22Rv1 (cell line): ENCODE data around the gene AEBP1.

Experiments
- H3K27ac ChIP-seq: fragments of 450-650 bp; 2 replicates; pipeline ENCODE4 v1.5.1; 2017
- CTCF ChIP-seq: fragments of 450-650 bp; IDR thresholded peaks from 2 replicates; pipeline ENCODE4 v1.5.1; 2017; ENCODE audit warnings: mild to moderate bottlenecking
- ZFX ChIP-seq: fragments of 450-650 bp; IDR thresholded peaks from 2 replicates; pipeline ENCODE4 v1.6.1; 2017; ENCODE audit warnings: antibody characterized with exemption, borderline replicate concordance

Gene AEBP1

GRCh38 chr7:44077061-44077460 lies 27.1 kb upstream of the AEBP1 start:
- no peak overlapping the region for H3K27ac ChIP-seq
- TF ChIP-seq CTCF = no peak
- TF ChIP-seq ZFX = no peak

GRCh38 chr7:44077681-44078091 lies 26.5 kb upstream of the AEBP1 start:
- 0 out of 2 replicates have a peak overlapping the region, but pooled peaks have one; percentile 10 for H3K27ac ChIP-seq

GRCh38 chr7:44078521-44078920 lies 25.6 kb upstream of the AEBP1 start:
- TF ChIP-seq ZFX (no peak), CTCF (no peak)
- H3K27ac ChIP-seq = 0 out of 2 replicates have a peak overlapping the region, but pooled peaks have one; percentile 10

More at GRCh38 chr7:44077681-44078091, 26.5 kb upstream of the AEBP1 start:
- TF ChIP-seq CTCF (no peak), ZFX (no peak)

GRCh38 chr7:44079331-44080021 lies 24.7 kb upstream of the AEBP1 start:
- TF ChIP-seq ZFX = no peak
- TF ChIP-seq CTCF = no peak
- H3K27ac ChIP-seq = no peak overlapping the region

- TF ChIP-seq CTCF = no peak
- no peak for TF ChIP-seq ZFX
- H3K27ac ChIP-seq = peak overlapping the region; percentile 97; the same call in 1 of the 2 replicates
Observed at GRCh38 chr7:44080118-44080517, 24.0 kb upstream of the AEBP1 start.

GRCh38 chr7:44080686-44081265 lies 23.4 kb upstream of the AEBP1 start:
- TF ChIP-seq CTCF (no peak), ZFX (no peak)
- peak overlapping the region; percentile 97 for H3K27ac ChIP-seq

GRCh38 chr7:44081266-44081748 lies 22.8 kb upstream of the AEBP1 start:
- no peak for TF ChIP-seq ZFX
- TF ChIP-seq CTCF = no peak
- peak overlapping the region; percentile 97 for H3K27ac ChIP-seq
